ENCODE measurements around the gene ZAP70.

DNA sequence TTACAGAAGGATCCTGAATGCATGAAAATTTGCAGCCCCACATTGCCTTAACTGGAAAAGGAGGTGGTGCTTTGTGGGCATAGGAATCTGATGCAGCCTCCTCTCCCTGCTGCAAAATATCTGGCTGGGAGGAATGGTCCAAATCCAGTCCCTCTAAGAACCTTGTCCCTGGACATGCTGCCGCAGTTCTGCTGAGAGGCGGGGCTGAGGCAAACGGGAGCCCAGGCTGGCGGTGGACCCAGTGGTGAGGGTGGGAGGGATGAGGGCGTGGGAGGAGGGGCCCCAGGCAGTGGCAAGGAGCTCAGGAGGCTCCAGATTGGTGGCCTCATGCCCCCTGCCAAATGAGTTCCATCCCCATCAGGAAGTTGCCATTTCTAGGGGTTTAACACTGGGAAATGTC lies 36.2 kb downstream of the ZAP70 start:
- TF ChIP-seq POLR2A (IDR thresholded peaks at IDR 0.05) (no peak), EP300 (IDR thresholded peaks at IDR 0.05) (no peak)
- TF ChIP-seq, protein P1, sequence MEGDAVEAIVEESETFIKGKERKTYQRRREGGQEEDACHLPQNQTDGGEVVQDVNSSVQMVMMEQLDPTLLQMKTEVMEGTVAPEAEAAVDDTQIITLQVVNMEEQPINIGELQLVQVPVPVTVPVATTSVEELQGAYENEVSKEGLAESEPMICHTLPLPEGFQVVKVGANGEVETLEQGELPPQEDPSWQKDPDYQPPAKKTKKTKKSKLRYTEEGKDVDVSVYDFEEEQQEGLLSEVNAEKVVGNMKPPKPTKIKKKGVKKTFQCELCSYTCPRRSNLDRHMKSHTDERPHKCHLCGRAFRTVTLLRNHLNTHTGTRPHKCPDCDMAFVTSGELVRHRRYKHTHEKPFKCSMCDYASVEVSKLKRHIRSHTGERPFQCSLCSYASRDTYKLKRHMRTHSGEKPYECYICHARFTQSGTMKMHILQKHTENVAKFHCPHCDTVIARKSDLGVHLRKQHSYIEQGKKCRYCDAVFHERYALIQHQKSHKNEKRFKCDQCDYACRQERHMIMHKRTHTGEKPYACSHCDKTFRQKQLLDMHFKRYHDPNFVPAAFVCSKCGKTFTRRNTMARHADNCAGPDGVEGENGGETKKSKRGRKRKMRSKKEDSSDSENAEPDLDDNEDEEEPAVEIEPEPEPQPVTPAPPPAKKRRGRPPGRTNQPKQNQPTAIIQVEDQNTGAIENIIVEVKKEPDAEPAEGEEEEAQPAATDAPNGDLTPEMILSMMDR (IDR thresholded peaks at IDR 0.05) = no peak

All from ovary (tissue), 3 donors.